Fibroblast of mammary gland (primary cell): ENCODE data around the gene HTRA2.
A peak's percentile ranks its signal among the peaks of the same experiment; 100 is the strongest.

Experiments used
- DNase-seq: peaks from one replicate; pipeline ENCODE4 v3.0.0-alpha.2; 2010; ENCODE audit warnings: low read depth
- H3K4me3 ChIP-seq: 2 replicates; pipeline ENCODE4 v1.5.1; 2011; ENCODE audit warnings: low read depth, mild to moderate bottlenecking, low read length, moderate library complexity; ENCODE audit not compliant: control insufficient read depth
- CTCF ChIP-seq: conservative IDR thresholded peaks from 2 replicates; pipeline ENCODE4 v1.5.1; 2011; ENCODE audit warnings: low read depth, low read length, inconsistent platforms; ENCODE audit not compliant: control insufficient read depth, insufficient read depth

HTRA2 gene

DNA sequence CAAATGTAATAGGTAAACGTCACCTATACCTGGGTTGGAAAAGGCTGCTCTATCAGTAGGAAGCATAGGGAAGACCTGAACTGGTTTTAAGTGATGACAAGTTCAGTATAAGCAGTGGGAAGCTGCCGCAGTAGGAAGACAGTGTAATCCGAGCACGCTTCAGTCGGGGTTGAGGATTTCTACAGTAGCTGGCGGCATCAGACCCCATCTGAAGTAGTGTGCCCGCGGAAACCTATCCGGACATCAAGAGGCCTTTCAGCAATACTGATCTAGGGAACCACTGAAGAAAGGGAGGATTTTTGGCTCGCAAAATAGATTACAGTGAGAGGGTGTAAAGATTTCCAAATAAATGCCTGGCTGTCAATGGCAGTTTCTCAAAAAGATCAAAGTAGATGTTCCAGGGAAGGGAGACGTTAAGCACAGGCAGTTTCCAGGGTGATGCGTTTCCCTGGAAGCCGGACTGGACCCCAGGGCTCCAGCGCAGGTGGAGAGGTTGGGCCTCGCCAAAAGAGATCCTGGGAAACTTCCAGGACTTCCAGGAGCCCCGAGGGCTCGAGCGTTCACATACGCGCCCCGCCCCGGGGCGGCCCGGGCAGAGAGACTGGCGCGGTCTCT, 18.7 kb downstream of the HTRA2 start:
- TF ChIP-seq CTCF, result no peak
- DNase-seq, result no peak
- H3K4me3 ChIP-seq, result peak overlapping the region; percentile 48

DNA sequence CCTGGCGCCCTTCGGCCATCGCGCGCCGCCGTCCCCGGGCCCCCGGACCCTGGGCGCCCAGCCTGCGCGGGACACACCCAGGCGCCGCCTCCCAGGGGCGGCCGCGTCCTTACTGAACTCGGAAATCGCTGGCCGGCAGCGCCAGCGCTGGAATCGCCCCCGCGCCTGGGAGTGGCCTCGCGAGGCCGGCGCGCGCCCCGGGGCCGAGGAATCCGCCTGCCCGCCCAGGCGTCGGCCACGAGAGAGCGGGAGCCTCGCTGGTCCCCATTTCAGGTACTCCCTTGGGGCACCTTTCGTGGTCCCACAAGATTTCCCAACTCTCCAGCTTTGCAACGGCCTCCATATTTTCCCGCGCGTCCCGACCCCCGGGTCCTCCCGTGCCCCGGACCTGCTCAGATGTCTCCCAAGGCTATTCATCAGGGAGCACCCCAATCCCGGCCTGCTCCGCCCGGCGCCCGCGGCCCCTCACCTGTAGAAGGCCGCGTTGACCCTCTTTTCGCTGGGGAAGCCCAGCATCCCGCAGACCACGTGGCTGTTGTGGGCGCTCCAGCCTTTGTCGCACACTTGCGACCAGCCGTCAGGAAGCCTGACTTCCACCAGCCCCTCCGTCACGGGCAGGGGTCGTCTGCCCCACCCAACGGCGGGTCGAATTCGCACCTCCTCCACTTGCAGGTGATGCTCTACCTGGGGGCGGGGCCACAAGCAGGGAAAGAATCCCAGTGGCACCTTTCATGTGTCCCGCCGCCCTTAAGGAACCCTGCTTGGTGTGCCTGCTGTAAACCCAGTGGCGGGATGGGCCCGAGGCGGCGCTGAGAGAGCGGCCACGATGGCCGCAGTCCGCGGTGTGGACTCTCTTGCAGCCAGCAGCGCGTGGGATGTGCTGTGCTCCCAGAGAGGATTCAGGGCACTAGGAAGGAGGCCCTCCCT, 19.4 kb downstream of the HTRA2 start:
- TF ChIP-seq CTCF, result no peak
- DNase-seq, result peak; percentile 62
- H3K4me3 ChIP-seq, result peak overlapping the region; percentile 63

- no peak for TF ChIP-seq CTCF
- no peak overlapping the region for H3K4me3 ChIP-seq
- no peak for DNase-seq
Measured at GRCh38 chr2:74550231-74550630, 20.5 kb downstream of the HTRA2 start.

DNA sequence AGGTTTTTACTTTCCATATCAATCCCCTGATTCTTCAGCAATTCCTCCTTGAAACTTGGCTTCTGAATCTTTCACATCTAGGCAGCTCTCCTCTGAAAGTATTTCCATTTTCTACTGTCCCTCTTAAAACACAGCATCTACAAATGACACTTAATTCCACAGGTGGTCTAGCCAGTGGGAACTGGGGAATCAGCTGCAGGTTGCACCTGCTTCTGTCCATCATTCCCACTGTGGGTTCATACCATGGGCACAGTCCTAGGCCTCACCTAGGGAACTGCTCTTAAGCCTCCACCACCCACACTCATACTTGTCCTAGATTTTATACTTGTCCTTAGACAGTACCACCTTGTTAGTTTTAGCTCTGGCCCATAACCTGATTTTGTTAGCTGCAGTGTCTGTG, 21.8 kb downstream of the HTRA2 start:
- H3K4me3 ChIP-seq, result no peak overlapping the region
- no peak for DNase-seq
- TF ChIP-seq CTCF, result no peak

GRCh38 chr2:74551942-74552913, 22.5 kb downstream of the HTRA2 start:
- DNase-seq, result no peak
- TF ChIP-seq CTCF, result no peak
- peak overlapping the region; percentile 98 for H3K4me3 ChIP-seq
